ENCODE data around the gene RPN1. TPM values are rescaled to one million over a fixed set of nuclear protein-coding genes. Genes with fewer than 3 reads are reported as not detected.

RPN1 gene
- total RNA-seq, 1 donor from 2014 or later, result 86.3 TPM

GRCh38 chr3:128625409-128625945 lies 25.1 kb downstream of the RPN1 start:
- H3K9me3 ChIP-seq (replicated peaks), result no peaks in the 10 kb centered on the region
- H3K27ac ChIP-seq (replicated peaks), result peak overlapping the region; percentile 80
- H3K4me3 ChIP-seq, result no peak overlapping the region
- H3K36me3 ChIP-seq, result peaks cover 92% of the 10 kb centered on the region
- H3K27me3 ChIP-seq (ENCODE audit: low read depth), result no peaks in the 10 kb centered on the region
- H3K4me1 ChIP-seq, result peaks cover 44% of the 10 kb centered on the region
- no peak for TF ChIP-seq CTCF (IDR thresholded peaks at IDR 0.05; ENCODE audit: borderline replicate concordance)
- DNase-seq, result no peak
- intact Hi-C loops (cut with micrococcal nuclease), result no loop called here

GRCh38 chr3:128624526-128625138 lies 26.0 kb downstream of the RPN1 start:
- Histone ChIP-seq H3K36me3 (peaks cover 92% of the 10 kb centered on the region), H3K27ac (replicated peaks) (peak overlapping the region; percentile 80), H3K4me1 (peaks cover 44% of the 10 kb centered on the region), H3K9me3 (replicated peaks) (no peaks in the 10 kb centered on the region), H3K27me3 (ENCODE audit: low read depth) (no peaks in the 10 kb centered on the region), H3K4me3 (no peak overlapping the region)
- no peak for TF ChIP-seq CTCF (IDR thresholded peaks at IDR 0.05; ENCODE audit: borderline replicate concordance)
- no peak for DNase-seq
- intact Hi-C loops (cut with micrococcal nuclease), result no loop called here

- DNase-seq, result no peak
- Histone ChIP-seq H3K36me3 (peaks cover 89% of the 10 kb centered on the region), H3K4me3 (no peak overlapping the region), H3K27ac (replicated peaks) (peak overlapping the region; percentile 80), H3K27me3 (ENCODE audit: low read depth) (no peaks in the 10 kb centered on the region), H3K9me3 (replicated peaks) (no peaks in the 10 kb centered on the region), H3K4me1 (peaks cover 45% of the 10 kb centered on the region)
- no peak for TF ChIP-seq CTCF (IDR thresholded peaks at IDR 0.05; ENCODE audit: borderline replicate concordance)
- intact Hi-C loops (cut with micrococcal nuclease), result no loop called here
Measured at GRCh38 chr3:128623762-128624176, 26.8 kb downstream of the RPN1 start.

GRCh38 chr3:128621931-128622330 lies 28.7 kb downstream of the RPN1 start:
- intact Hi-C loops (cut with micrococcal nuclease), result no loop called here

GRCh38 chr3:128621234-128621633 lies 29.4 kb downstream of the RPN1 start:
- intact Hi-C loops (cut with micrococcal nuclease), result no loop called here
- no peak overlapping the region for H3K27ac ChIP-seq (replicated peaks)
- no peaks in the 10 kb centered on the region for H3K27me3 ChIP-seq (ENCODE audit: low read depth)
- H3K4me3 ChIP-seq, result no peak overlapping the region
- H3K4me1 ChIP-seq, result peaks cover 61% of the 10 kb centered on the region
- H3K36me3 ChIP-seq, result peaks cover 66% of the 10 kb centered on the region
- TF ChIP-seq CTCF (IDR thresholded peaks at IDR 0.05; ENCODE audit: borderline replicate concordance), result no peak
- no peaks in the 10 kb centered on the region for H3K9me3 ChIP-seq (replicated peaks)
- DNase-seq, result no peak

More at GRCh38 chr3:128621931-128622330, 28.7 kb downstream of the RPN1 start:
- Histone ChIP-seq H3K9me3 (replicated peaks) (no peaks in the 10 kb centered on the region), H3K36me3 (peaks cover 73% of the 10 kb centered on the region), H3K27me3 (ENCODE audit: low read depth) (no peaks in the 10 kb centered on the region), H3K4me3 (no peak overlapping the region), H3K27ac (replicated peaks) (no peak overlapping the region), H3K4me1 (peaks cover 60% of the 10 kb centered on the region)
- no peak for TF ChIP-seq CTCF (IDR thresholded peaks at IDR 0.05; ENCODE audit: borderline replicate concordance)
- no peak for DNase-seq
